SJCRH30 (cell line): Measurements from ENCODE around the gene KCNMB2. TPM values are rescaled to one million over a fixed set of nuclear protein-coding genes. Genes with fewer than 3 reads are reported as not detected.
A peak's percentile ranks its signal among the peaks of the same experiment; 100 is the strongest.

Experiments
- DNase-seq, 2 experiments: peaks; one replicate each; pipeline ENCODE4 v3.0.0-alpha.2; 2015 to 2020
- H3K27ac ChIP-seq: fragments of 250-450 bp; sonication (Bioruptor Pico); 2 replicates; pipeline ENCODE4 v1.5.1; 2020; ENCODE audit warnings: mild to moderate bottlenecking, moderate library complexity
- H3K27me3 ChIP-seq: fragments of 250-450 bp; sonication (Bioruptor Pico); 2 replicates; pipeline ENCODE4 v1.5.1; 2020; ENCODE audit warnings: mild to moderate bottlenecking, moderate library complexity
- H3K36me3 ChIP-seq: fragments of 250-450 bp; sonication (Bioruptor Pico); 2 replicates; pipeline ENCODE4 v1.5.1; 2020; ENCODE audit warnings: mild to moderate bottlenecking, moderate library complexity
- H3K4me1 ChIP-seq: fragments of 250-450 bp; sonication (Bioruptor Pico); 2 replicates; pipeline ENCODE4 v1.5.1; 2020; ENCODE audit warnings: mild to moderate bottlenecking, moderate library complexity
- H3K4me3 ChIP-seq: fragments of 250-450 bp; sonication (Bioruptor Pico); 2 replicates; pipeline ENCODE4 v1.5.1; 2020; ENCODE audit warnings: mild to moderate bottlenecking, moderate library complexity
- H3K9me3 ChIP-seq: fragments of 250-450 bp; sonication (Bioruptor Pico); replicated peaks from 2 replicates; pipeline ENCODE4 v1.5.1; 2020; ENCODE audit warnings: mild to moderate bottlenecking, moderate library complexity
- total RNA-seq: library from RNA; depleted of rRNA; stranded (reverse); fragments of >200 nt; shearing (Covaris generic); gene quantifications from 2 replicates; pipeline ENCODE4 v1.2.3, GENCODE V29; 2014

The KCNMB2 gene
- total RNA-seq, 1 experiment from 2014 or later = not detected

DNA sequence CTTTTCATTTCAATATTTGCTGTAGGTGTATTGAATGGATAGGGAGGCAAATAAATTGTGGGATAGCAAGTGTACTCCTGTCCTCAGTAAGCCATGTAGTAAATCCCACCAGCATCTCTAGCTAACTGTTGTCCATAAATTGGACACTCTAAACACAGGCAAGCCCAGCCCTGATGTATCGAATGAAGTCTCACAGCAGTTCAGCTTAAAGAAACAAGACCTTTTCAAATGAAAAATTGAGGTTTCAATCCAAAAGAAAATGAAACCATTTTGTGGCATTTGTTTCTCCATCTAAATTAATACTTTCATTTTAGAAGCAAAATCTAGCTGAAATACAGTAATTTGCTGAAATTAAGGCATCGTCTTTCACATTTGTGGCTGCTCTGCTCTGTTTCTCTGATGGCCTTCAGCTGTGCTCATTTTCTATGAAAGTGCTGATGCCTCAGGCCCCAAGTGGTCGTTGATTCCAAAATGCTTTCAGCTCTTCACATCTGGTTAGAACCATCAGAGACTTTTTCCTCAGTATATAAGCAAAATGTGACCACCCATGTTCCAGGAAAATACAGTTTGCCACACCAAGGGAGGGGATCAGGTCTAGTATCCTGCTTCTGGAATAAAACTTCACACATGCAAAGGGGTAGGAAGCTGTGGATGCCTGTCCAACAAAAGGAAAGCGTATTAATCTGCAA, 290.3 kb downstream of the KCNMB2 start:
- DNase-seq = no peak
- no peaks in the 10 kb centered on the region for H3K9me3 ChIP-seq
- no peaks in the 10 kb centered on the region for H3K36me3 ChIP-seq
- no peak overlapping the region for H3K27ac ChIP-seq
- H3K4me1 ChIP-seq = no peaks in the 10 kb centered on the region
- H3K27me3 ChIP-seq = no peaks in the 10 kb centered on the region
- H3K4me3 ChIP-seq = no peak overlapping the region

DNA sequence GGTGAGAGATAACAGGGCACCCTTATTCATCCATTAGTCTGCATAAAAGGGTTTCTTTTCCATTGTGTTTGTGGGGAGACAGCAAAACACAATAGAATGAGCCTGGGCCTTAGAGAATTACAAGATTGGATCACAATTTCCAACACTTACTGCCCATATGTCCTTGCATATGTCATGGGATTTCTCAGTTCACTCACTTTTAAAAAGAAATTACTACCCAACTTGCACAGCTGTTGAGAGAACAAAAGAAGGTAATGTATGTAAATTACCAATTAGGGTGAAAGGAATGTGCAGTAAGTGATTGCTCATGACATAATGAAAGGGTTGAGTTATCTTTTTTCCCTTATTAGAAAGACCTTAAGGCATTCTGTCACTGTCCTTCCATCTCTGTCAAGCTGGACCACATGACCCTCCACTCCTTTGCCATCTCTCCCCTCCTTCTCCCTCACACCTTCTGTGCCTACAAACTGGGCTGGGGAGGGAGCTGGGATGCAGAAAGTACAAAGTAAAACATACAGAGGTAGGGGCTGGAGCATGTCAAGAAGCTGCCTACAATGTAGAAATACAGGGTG, 291.1 kb downstream of the KCNMB2 start:
- Histone ChIP-seq H3K36me3 (no peaks in the 10 kb centered on the region), H3K4me1 (no peaks in the 10 kb centered on the region), H3K4me3 (no peak overlapping the region), H3K9me3 (no peaks in the 10 kb centered on the region), H3K27me3 (no peaks in the 10 kb centered on the region), H3K27ac (no peak overlapping the region)
- no peak for DNase-seq

DNA sequence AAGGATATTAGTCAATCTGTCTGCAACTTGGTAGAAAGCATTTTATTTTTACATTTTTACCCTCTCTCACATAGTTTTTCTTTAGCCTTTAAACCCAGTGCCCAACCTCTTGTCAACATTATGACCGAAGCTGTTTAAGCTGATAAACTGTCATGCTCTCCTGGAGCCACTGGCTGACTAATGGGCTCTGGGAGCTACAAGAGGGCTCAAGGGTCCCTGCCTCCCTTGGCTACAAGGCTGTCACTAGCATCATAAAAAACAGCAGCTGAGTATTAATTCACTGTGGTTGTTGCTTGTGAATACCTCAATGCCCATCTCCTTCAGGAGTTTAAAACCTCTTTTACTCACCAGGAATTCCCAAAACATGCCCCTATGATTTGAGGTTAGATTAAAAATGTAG, 297.5 kb downstream of the KCNMB2 start:
- no peaks in the 10 kb centered on the region for H3K27me3 ChIP-seq
- no peak for DNase-seq

DNA sequence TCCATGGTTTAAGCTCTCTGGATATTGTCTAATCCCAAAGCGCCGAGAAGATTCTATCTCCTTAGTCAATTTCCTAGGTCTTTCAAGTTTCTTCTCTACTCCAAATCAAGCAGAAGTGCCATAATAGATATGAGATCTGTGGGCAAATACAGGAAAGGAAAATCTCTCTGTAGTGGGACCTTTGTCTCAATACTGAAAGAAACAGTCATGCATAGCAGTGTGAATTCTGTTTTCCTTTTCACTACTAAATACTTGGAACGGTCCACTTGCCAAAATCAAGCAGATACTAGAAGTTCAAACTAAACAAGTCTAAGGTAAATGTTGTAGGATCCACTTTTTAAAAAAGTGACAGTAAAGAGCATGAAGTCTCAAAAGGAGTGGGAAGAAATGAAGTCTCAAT, 298.8 kb downstream of the KCNMB2 start:
- Histone ChIP-seq H3K27ac (no peak overlapping the region), H3K27me3 (no peaks in the 10 kb centered on the region)

More for the DNA sequence above, 297.5 kb downstream of the KCNMB2 start:
- Histone ChIP-seq H3K27ac (no peak overlapping the region), H3K4me1 (no peaks in the 10 kb centered on the region), H3K9me3 (no peaks in the 10 kb centered on the region), H3K4me3 (no peak overlapping the region), H3K36me3 (no peaks in the 10 kb centered on the region)

DNA sequence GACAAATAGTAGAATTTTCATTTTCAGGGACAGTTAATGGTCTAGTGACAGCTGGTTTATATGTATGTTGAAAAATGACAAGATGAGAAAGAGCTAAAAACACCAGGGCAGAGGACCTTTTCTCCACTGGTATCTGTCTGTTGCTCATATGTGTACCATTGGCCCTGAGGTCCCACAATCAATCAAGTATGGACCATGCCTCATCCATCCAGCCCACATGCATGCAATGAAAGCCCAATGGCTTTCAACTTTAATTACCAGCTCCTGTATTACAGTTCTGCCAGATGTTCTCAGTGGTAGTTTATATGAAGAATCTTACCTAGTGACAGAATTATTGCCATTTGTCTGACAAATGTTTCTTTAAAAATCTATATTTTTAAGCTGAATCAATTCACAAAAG, 301.3 kb downstream of the KCNMB2 start:
- DNase-seq = no peak
- Histone ChIP-seq H3K36me3 (no peaks in the 10 kb centered on the region), H3K4me1 (no peaks in the 10 kb centered on the region), H3K27me3 (no peaks in the 10 kb centered on the region), H3K4me3 (no peak overlapping the region), H3K27ac (no peak overlapping the region), H3K9me3 (no peaks in the 10 kb centered on the region)

More for the DNA sequence above, 298.8 kb downstream of the KCNMB2 start:
- Histone ChIP-seq H3K36me3 (no peaks in the 10 kb centered on the region), H3K9me3 (no peaks in the 10 kb centered on the region), H3K4me3 (no peak overlapping the region), H3K4me1 (no peaks in the 10 kb centered on the region)
- DNase-seq = no peak

DNA sequence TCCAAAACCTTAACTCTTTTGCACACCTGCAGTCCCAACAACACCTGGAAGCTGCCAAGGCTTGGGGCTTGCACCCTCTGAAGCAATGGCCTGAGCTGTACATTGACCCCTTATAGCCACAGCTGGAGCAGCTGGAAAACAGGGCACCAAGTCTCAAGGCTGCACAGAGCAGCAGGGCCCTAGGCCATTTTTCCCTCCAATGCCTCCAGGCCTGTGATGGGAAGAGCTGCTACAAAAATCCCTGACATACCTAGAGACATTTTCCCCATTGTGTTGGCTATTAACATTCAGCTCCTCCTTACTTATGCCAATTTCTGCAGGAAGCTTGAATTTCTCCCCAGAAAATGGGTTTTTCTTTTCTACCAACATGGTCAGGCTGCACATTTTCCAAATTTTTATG, 304.4 kb downstream of the KCNMB2 start:
- Histone ChIP-seq H3K36me3 (no peaks in the 10 kb centered on the region), H3K27ac (no peak overlapping the region), H3K27me3 (no peaks in the 10 kb centered on the region), H3K4me3 (no peak overlapping the region), H3K4me1 (no peaks in the 10 kb centered on the region), H3K9me3 (no peaks in the 10 kb centered on the region)
- DNase-seq = no peak

DNA sequence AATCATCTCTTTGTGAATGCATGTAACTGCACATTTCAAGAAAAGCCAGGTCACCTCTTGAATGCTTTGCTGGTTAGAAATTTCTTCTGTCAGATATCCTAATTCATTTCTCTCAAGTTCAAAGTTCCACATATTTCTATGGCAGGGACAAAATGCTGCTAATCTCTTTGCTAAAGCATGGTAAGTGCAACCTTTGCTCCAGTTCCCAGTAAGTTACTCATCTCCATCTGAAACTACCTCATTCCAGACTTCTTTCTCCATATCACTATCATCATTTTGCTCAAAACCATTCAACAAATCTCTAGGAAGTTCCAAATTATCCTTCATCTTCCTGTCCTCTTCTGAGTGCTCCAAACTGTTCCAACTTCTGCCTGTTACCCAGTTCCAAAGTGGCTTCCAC, 304.8 kb downstream of the KCNMB2 start:
- Histone ChIP-seq H3K4me1 (no peaks in the 10 kb centered on the region), H3K27me3 (no peaks in the 10 kb centered on the region), H3K9me3 (no peaks in the 10 kb centered on the region), H3K36me3 (no peaks in the 10 kb centered on the region), H3K4me3 (no peak overlapping the region), H3K27ac (no peak overlapping the region)
- no peak for DNase-seq

DNA sequence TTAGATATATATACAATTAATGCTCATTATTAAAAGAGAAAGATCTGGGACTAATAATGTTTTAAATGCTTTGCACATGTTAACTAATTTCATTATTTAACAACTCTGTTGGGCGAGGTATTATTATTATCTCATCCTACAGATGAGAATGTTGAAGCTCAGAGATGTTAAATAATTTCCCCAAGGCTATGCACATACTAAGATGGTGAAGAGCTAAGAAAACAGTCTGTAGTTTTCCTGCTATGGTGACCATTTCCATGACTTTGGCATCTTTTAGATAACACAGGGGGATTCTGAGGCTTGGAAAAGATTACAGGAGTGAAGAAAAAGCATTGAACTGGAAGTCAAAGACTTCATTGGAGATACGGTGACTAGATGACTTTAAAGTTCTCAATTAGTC, 308.7 kb downstream of the KCNMB2 start:
- Histone ChIP-seq H3K27ac (no peak overlapping the region), H3K9me3 (no peaks in the 10 kb centered on the region), H3K27me3 (no peaks in the 10 kb centered on the region), H3K36me3 (no peaks in the 10 kb centered on the region), H3K4me3 (no peak overlapping the region), H3K4me1 (no peaks in the 10 kb centered on the region)
- DNase-seq = no peak

DNA sequence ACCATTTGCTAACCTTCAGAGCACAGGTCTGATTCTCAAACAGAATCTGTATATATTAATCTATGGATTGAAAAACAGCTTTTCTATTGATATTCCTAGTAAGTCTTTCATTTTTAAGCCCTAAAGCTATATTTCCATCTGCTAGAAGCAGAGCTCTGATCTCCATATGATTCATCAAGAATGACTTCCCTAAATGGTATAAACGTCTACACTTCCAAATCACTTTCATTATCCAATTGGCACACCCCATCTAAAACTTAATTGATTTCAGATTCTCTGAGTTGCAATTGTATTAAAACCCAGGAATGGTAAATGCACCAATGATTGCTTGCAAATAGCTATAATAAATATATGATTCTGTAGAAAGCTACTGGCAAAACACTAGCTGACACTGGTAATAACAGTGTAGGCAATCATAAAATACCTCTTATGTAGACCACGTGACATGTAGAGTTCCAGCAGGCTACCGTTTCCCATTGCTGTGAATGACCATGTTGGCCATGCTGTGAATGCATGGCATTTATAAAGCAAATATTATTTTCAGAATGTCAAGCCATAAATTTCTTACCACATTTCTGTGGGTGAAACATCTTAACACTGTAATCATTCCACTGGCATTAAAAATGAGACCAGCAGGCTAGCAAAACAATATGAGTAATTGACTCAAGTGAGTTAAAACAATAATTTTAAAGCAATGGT, 309.3 kb downstream of the KCNMB2 start:
- no peak overlapping the region for H3K27ac ChIP-seq
- no peak overlapping the region for H3K4me3 ChIP-seq
- DNase-seq = no peak
- no peaks in the 10 kb centered on the region for H3K4me1 ChIP-seq
- H3K36me3 ChIP-seq = no peaks in the 10 kb centered on the region
- H3K27me3 ChIP-seq = no peaks in the 10 kb centered on the region
- H3K9me3 ChIP-seq = no peaks in the 10 kb centered on the region

DNA sequence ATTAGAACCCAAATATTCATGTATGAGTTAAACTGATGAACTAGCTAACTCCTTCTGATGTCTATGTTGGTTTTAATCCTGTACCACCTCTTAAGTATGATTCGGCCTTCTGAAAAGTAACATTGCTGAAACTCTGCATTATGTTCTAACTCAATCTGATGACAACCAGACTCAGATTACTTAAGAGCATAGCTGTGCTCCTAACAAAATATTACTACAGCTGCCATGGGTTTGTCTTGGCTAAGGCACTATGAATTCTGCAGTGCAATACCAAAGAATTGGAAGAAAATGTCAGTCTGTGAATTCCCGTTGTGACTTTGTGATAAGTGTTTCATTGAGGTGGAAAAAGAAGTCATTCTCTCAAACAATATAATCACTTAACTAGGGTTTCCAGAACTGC, 311.0 kb downstream of the KCNMB2 start:
- DNase-seq = no peak
- Histone ChIP-seq H3K9me3 (no peaks in the 10 kb centered on the region), H3K4me1 (no peaks in the 10 kb centered on the region), H3K27me3 (no peaks in the 10 kb centered on the region), H3K36me3 (no peaks in the 10 kb centered on the region), H3K4me3 (no peak overlapping the region), H3K27ac (no peak overlapping the region)

DNA sequence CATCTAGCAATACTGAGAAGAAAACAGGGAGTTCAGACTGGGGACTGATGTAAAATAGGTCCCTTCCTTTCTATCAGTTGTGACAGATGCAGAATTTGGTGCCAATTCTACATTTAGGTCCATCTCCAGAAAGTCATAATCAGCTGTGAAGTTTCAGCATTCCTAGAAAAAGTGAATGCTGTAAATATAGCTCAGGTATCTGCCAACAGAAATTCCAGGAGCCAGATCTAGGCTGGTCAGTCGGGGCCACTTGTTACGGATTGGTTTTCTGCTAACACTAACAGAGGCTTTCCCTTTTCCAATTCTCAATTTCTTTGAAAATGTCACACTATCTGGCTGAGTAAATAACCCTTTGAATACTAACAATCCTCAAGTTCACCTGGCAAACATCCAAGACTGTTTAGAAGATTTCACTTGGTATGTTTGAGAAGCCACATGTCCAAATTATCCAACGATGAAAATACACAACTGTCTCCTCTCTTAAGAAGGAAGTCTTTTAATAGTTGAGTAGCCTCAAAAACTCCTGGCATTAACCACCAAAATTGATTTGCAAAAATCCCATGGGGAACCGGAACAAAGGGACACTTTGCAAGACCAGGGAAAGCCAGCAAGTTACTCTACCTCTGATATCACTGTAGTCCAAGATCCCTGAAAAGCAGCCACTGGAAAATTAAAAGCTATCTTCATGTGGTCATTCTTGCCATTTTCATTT, 313.1 kb downstream of the KCNMB2 start:
- H3K4me3 ChIP-seq = no peak overlapping the region
- H3K36me3 ChIP-seq = no peaks in the 10 kb centered on the region
- DNase-seq = peak in 1 of 2 experiments; percentile 9
- no peaks in the 10 kb centered on the region for H3K4me1 ChIP-seq
- no peaks in the 10 kb centered on the region for H3K9me3 ChIP-seq
- no peak overlapping the region for H3K27ac ChIP-seq
- H3K27me3 ChIP-seq = no peaks in the 10 kb centered on the region

DNA sequence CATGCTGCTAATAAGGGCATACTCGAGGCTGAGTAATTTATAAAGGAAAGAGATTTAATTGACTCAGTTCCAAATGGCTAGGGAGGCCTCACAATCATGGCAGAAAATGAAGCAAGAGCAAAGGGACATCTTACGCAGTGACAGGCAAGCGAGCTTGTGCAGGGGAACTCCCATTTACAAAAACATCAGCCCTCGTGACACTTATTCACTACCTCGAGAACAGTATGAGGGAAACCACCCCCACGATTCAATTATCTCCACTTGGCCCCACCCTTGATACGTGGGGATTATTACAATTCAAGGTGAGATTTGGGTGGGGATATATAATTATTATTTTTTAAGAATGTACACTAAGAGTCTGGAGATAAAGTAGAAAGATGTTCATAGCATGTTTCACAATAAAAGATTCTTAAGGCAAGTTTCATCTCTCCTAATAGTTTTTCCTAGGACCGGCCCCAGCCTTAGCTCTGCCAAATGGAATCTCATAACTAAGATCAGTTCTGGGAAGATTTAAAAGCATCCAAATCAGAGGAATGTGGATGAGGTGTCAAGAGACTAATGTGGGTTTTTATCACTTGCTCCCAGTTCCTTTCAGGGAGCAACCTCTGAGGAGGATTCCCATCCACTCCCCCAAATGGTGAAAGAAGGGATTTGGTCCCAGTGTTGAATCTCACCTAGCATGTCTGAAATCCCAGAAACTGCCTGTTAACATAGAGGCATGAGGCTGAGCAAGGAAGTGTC, 314.4 kb downstream of the KCNMB2 start:
- no peak overlapping the region for H3K4me3 ChIP-seq
- no peak for DNase-seq
- H3K27ac ChIP-seq = no peak overlapping the region
- H3K4me1 ChIP-seq = no peaks in the 10 kb centered on the region
- no peaks in the 10 kb centered on the region for H3K36me3 ChIP-seq
- H3K27me3 ChIP-seq = no peaks in the 10 kb centered on the region
- no peaks in the 10 kb centered on the region for H3K9me3 ChIP-seq

DNA sequence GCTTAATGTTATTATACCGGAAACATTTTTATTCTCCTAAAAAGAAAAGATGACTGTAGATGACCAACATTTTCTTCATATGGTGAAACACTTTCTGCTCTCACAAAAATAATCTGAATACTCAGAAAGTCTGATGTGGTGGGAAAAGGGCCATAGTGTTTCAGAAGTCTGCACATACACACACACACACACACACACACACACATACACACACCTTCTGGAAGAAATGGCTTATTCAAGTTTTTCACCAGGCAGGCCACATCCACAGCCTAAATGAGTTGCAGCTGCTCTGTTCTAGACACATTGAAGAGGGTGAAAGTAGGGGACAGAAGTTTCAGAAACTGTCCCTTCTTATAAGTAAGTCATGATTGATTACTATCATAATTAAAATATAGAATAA, 315.3 kb downstream of the KCNMB2 start:
- DNase-seq = no peak
- H3K4me3 ChIP-seq = no peak overlapping the region
- no peaks in the 10 kb centered on the region for H3K36me3 ChIP-seq
- H3K27ac ChIP-seq = no peak overlapping the region
- H3K4me1 ChIP-seq = no peaks in the 10 kb centered on the region
- H3K9me3 ChIP-seq = no peaks in the 10 kb centered on the region
- H3K27me3 ChIP-seq = no peaks in the 10 kb centered on the region

DNA sequence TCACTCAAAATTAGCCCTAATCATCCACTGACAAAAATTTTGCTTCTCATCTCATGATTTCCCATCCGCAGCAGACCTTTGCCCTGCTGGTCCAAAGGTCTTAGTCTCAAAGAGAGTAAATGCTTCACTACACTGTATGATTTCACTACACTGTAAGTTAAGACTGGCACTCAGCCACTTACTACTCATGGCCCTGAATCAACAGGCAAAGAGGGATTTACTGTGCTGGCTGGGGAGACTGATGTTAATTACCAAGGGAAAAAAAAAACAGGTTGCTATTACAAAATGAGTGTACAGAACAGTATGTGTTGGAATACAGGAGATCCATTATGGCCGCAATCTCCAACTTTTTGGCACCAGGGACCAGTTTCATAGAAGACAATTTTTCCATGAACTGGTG, 320.6 kb downstream of the KCNMB2 start:
- Histone ChIP-seq H3K4me3 (no peak overlapping the region), H3K4me1 (no peaks in the 10 kb centered on the region), H3K36me3 (no peaks in the 10 kb centered on the region), H3K9me3 (no peaks in the 10 kb centered on the region), H3K27ac (no peak overlapping the region), H3K27me3 (no peaks in the 10 kb centered on the region)
- no peak for DNase-seq

DNA sequence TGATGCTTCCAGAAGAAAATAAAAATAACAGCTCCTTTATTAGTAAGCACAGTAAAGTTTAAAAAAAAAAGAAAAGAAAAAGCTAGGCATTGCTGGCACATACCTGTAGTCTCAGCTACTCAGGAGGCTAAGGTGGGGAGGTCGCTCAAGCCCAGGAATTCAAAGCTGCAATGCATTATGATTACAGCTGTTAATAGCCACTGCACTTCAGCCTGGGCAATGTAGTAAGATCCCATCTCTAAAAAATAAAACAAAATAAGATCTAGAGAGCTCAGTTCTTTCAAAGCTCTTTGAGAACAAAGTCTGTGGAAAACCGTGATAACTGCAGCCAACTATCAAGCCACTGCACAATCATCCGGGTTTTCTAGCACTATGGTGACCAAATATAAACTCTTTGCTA, 323.1 kb downstream of the KCNMB2 start:
- Histone ChIP-seq H3K4me1 (no peaks in the 10 kb centered on the region), H3K9me3 (no peaks in the 10 kb centered on the region)
- DNase-seq = no peak

More for the DNA sequence above, 323.1 kb downstream of the KCNMB2 start:
- H3K27ac ChIP-seq = no peak overlapping the region
- no peaks in the 10 kb centered on the region for H3K36me3 ChIP-seq
- no peak overlapping the region for H3K4me3 ChIP-seq
- H3K27me3 ChIP-seq = no peaks in the 10 kb centered on the region
